Thyroid gland (tissue), 4 donors: Measurements from ENCODE around the gene PKHD1.

Experiments used
- POLR2A ChIP-seq, 2 donors: fragments of 450-650 bp; IDR thresholded peaks; one replicate each; pipeline ENCODE4 v1.6.1; 2017; ENCODE audit warnings: antibody characterized with exemption in 2 of 2, mild to moderate bottlenecking in 2 of 2, moderate library complexity in 1 of 2
- TF ChIP-seq, protein P1 (sequence below), 6 experiments: fragments of 200-600 bp in 3 of 6; fragments of 450-650 bp in 3 of 6; sonication (generic) in 3 of 6; IDR thresholded peaks; one replicate each; pipeline ENCODE4 v1.5.1; 2016 to 2019; ENCODE audit warnings: antibody characterized with exemption in 6 of 6, mild to moderate bottlenecking in 2 of 6, inconsistent platforms in 1 of 6, moderate library complexity in 1 of 6

- TF ChIP-seq, protein P1, sequence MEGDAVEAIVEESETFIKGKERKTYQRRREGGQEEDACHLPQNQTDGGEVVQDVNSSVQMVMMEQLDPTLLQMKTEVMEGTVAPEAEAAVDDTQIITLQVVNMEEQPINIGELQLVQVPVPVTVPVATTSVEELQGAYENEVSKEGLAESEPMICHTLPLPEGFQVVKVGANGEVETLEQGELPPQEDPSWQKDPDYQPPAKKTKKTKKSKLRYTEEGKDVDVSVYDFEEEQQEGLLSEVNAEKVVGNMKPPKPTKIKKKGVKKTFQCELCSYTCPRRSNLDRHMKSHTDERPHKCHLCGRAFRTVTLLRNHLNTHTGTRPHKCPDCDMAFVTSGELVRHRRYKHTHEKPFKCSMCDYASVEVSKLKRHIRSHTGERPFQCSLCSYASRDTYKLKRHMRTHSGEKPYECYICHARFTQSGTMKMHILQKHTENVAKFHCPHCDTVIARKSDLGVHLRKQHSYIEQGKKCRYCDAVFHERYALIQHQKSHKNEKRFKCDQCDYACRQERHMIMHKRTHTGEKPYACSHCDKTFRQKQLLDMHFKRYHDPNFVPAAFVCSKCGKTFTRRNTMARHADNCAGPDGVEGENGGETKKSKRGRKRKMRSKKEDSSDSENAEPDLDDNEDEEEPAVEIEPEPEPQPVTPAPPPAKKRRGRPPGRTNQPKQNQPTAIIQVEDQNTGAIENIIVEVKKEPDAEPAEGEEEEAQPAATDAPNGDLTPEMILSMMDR (IDR thresholded peaks at IDR 0.05): no peak
- TF ChIP-seq POLR2A (IDR thresholded peaks at IDR 0.05): no peak
Observed at GRCh38 chr6:51788121-51788520, 299.3 kb downstream of the PKHD1 start.
